ENCODE measurements around the gene MMP7.

MMP7 gene

GRCh38 chr11:102494216-102494615 is 36.3 kb downstream of the MMP7 start:
- H3K36me3 ChIP-seq (ENCODE audit: control insufficient read depth, insufficient read depth, low read length): no peaks in the 10 kb centered on the region
- no peak overlapping the region for H3K4me3 ChIP-seq (replicated peaks; ENCODE audit: low read depth, low read length)
- TF ChIP-seq CTCF (IDR thresholded peaks at IDR 0.05; ENCODE audit: insufficient read depth, low read length, poor library complexity, severe bottlenecking): no peak
- no peak for DNase-seq (ENCODE audit: extremely low read depth, insufficient read length)
- no peaks in the 10 kb centered on the region for H3K27me3 ChIP-seq (replicated peaks; ENCODE audit: control insufficient read depth, insufficient read depth, low read length)

- no peak for DNase-seq (ENCODE audit: extremely low read depth, insufficient read length)
- Histone ChIP-seq H3K4me3 (replicated peaks; ENCODE audit: low read depth, low read length) (no peak overlapping the region), H3K36me3 (ENCODE audit: control insufficient read depth, insufficient read depth, low read length) (no peaks in the 10 kb centered on the region), H3K27me3 (replicated peaks; ENCODE audit: control insufficient read depth, insufficient read depth, low read length) (no peaks in the 10 kb centered on the region)
- no peak for TF ChIP-seq CTCF (IDR thresholded peaks at IDR 0.05; ENCODE audit: insufficient read depth, low read length, poor library complexity, severe bottlenecking)
Measured at GRCh38 chr11:102493524-102493923, 37.0 kb downstream of the MMP7 start.

GRCh38 chr11:102491969-102492368 is 38.6 kb downstream of the MMP7 start:
- H3K4me3 ChIP-seq (replicated peaks; ENCODE audit: low read depth, low read length): no peak overlapping the region
- no peak for TF ChIP-seq CTCF (IDR thresholded peaks at IDR 0.05; ENCODE audit: insufficient read depth, low read length, poor library complexity, severe bottlenecking)
- H3K27me3 ChIP-seq (replicated peaks; ENCODE audit: control insufficient read depth, insufficient read depth, low read length): no peaks in the 10 kb centered on the region
- no peaks in the 10 kb centered on the region for H3K36me3 ChIP-seq (ENCODE audit: control insufficient read depth, insufficient read depth, low read length)
- DNase-seq (ENCODE audit: extremely low read depth, insufficient read length): no peak

GRCh38 chr11:102489186-102490145 is 41.1 kb downstream of the MMP7 start:
- no peaks in the 10 kb centered on the region for H3K36me3 ChIP-seq (ENCODE audit: control insufficient read depth, insufficient read depth, low read length)
- no peak for DNase-seq (ENCODE audit: extremely low read depth, insufficient read length)
- no peak overlapping the region for H3K4me3 ChIP-seq (replicated peaks; ENCODE audit: low read depth, low read length)
- no peaks in the 10 kb centered on the region for H3K27me3 ChIP-seq (replicated peaks; ENCODE audit: control insufficient read depth, insufficient read depth, low read length)
- TF ChIP-seq CTCF (IDR thresholded peaks at IDR 0.05; ENCODE audit: insufficient read depth, low read length, poor library complexity, severe bottlenecking): no peak

GRCh38 chr11:102488208-102488607 is 42.3 kb downstream of the MMP7 start:
- Histone ChIP-seq H3K27me3 (replicated peaks; ENCODE audit: control insufficient read depth, insufficient read depth, low read length) (no peaks in the 10 kb centered on the region), H3K36me3 (ENCODE audit: control insufficient read depth, insufficient read depth, low read length) (no peaks in the 10 kb centered on the region), H3K4me3 (replicated peaks; ENCODE audit: low read depth, low read length) (no peak overlapping the region)
- DNase-seq (ENCODE audit: extremely low read depth, insufficient read length): no peak
- no peak for TF ChIP-seq CTCF (IDR thresholded peaks at IDR 0.05; ENCODE audit: insufficient read depth, low read length, poor library complexity, severe bottlenecking)

All from GM06990 (cell line).